ENCODE measurements around the gene PACS2. TPM values are rescaled to one million over a fixed set of nuclear protein-coding genes. Genes with fewer than 3 reads are reported as not detected.

Gene PACS2
- total and polyA plus RNA-seq, 2 experiments from 2014 or later = 41.1 to 54.5 TPM

DNA sequence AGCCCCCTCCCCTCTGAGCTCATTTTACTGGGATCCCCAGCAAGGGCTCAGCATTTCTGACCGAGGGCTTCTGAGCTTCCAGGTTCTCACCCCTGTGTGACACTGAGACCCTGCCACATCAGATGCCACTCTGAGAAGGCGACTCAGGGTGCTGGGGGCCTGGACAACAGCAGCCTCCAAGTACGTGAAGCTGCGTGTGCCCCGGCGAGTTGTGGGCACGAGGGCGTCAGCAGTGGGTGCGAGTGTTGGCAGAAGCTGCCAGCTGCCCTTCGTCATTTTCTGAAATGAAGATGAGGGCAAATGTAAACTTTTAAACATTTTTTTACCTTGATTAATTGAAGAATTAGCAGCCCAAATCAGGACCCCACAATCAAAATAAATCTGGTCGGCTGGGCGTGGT, 51.1 kb downstream of the PACS2 start:
- TF ChIP-seq EZH2phosphoT487 (IDR thresholded peaks at IDR 0.05; ENCODE audit: low read depth, severe bottlenecking, unreplicated experiment) = no peak
- TF ChIP-seq EZH2 (IDR thresholded peaks at IDR 0.05; ENCODE audit: borderline replicate concordance) = no peak
- TF ChIP-seq, protein P1, sequence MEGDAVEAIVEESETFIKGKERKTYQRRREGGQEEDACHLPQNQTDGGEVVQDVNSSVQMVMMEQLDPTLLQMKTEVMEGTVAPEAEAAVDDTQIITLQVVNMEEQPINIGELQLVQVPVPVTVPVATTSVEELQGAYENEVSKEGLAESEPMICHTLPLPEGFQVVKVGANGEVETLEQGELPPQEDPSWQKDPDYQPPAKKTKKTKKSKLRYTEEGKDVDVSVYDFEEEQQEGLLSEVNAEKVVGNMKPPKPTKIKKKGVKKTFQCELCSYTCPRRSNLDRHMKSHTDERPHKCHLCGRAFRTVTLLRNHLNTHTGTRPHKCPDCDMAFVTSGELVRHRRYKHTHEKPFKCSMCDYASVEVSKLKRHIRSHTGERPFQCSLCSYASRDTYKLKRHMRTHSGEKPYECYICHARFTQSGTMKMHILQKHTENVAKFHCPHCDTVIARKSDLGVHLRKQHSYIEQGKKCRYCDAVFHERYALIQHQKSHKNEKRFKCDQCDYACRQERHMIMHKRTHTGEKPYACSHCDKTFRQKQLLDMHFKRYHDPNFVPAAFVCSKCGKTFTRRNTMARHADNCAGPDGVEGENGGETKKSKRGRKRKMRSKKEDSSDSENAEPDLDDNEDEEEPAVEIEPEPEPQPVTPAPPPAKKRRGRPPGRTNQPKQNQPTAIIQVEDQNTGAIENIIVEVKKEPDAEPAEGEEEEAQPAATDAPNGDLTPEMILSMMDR (IDR thresholded peaks at IDR 0.05; ENCODE audit: poor library complexity) = no peak
- no peaks in the 10 kb centered on the region for H3K36me3 ChIP-seq (replicated peaks; ENCODE audit: insufficient read depth, low read depth)
- H3K79me2 ChIP-seq = no peaks in the 10 kb centered on the region
- no peaks in the 10 kb centered on the region for H4K20me1 ChIP-seq (ENCODE audit: insufficient read depth, poor library complexity, severe bottlenecking)
- H3K4me2 ChIP-seq = no peak overlapping the region
- DNase-seq (ENCODE audit: low spot score) = no peak
- no peaks in the 10 kb centered on the region for H3K4me1 ChIP-seq (ENCODE audit: insufficient read depth)
- no peak overlapping the region for H2AFZ ChIP-seq
- H3K27ac ChIP-seq = no peak overlapping the region
- 100% methylated on average over 12 of the region's 12 CpGs for WGBS (ENCODE audit: low lambda C conversion rate, missing lambda C conversion rate)
- no peaks in the 10 kb centered on the region for H3K27me3 ChIP-seq
- H3K9me3 ChIP-seq (ENCODE audit: low read depth) = no peaks in the 10 kb centered on the region
- H3K4me3 ChIP-seq = no peak overlapping the region
- H3K9me2 ChIP-seq (replicated peaks; ENCODE audit: insufficient read depth) = no peaks in the 10 kb centered on the region

DNA sequence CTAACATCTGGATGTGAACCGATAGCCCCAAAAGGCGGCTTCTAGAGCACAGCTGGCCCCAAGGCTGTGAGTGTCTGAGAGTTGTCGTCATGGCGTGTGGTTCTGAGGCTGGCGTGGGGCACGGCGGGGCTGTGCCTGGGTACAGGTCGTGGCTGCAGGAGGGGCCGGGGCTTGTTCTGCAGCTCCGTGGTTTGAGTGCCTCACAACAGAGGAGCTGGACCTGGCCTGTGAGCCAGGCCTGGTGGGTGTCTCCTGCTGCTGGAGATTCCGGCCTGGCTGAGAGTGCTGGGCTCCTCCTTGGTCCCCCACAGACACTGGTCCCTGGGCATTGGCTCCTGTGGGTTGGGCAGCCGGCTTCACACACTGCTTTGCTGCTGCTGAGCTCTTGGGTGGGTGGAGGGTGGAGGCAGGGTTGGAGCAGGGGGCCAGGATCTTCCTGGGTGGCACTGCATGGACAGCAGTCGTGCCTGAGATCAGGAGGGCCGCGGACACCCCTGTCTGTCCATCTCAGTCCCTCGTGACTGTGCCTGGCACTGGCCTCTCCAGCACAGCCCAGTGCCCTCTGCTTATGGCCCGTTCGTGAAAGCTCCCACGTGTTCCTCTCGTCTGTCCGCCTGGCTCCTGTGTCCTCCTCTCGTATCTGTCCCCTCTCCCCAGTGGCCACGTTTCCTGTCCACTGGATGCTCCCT, 52.0 kb downstream of the PACS2 start:
- Histone ChIP-seq H4K20me1 (ENCODE audit: insufficient read depth, poor library complexity, severe bottlenecking) (no peaks in the 10 kb centered on the region), H3K9me3 (ENCODE audit: low read depth) (no peaks in the 10 kb centered on the region), H3K27ac (no peak overlapping the region), H3K79me2 (no peaks in the 10 kb centered on the region), H2AFZ (no peak overlapping the region), H3K4me3 (no peak overlapping the region), H3K9me2 (replicated peaks; ENCODE audit: insufficient read depth) (no peaks in the 10 kb centered on the region), H3K4me1 (ENCODE audit: insufficient read depth) (no peaks in the 10 kb centered on the region), H3K4me2 (no peak overlapping the region), H3K27me3 (no peaks in the 10 kb centered on the region), H3K36me3 (replicated peaks; ENCODE audit: insufficient read depth, low read depth) (no peaks in the 10 kb centered on the region)
- 93% methylated on average over 20 of the region's 23 CpGs for WGBS (ENCODE audit: low lambda C conversion rate, missing lambda C conversion rate)
- TF ChIP-seq, protein P1 (IDR thresholded peaks at IDR 0.05; ENCODE audit: poor library complexity) = no peak
- DNase-seq (ENCODE audit: low spot score) = no peak

DNA sequence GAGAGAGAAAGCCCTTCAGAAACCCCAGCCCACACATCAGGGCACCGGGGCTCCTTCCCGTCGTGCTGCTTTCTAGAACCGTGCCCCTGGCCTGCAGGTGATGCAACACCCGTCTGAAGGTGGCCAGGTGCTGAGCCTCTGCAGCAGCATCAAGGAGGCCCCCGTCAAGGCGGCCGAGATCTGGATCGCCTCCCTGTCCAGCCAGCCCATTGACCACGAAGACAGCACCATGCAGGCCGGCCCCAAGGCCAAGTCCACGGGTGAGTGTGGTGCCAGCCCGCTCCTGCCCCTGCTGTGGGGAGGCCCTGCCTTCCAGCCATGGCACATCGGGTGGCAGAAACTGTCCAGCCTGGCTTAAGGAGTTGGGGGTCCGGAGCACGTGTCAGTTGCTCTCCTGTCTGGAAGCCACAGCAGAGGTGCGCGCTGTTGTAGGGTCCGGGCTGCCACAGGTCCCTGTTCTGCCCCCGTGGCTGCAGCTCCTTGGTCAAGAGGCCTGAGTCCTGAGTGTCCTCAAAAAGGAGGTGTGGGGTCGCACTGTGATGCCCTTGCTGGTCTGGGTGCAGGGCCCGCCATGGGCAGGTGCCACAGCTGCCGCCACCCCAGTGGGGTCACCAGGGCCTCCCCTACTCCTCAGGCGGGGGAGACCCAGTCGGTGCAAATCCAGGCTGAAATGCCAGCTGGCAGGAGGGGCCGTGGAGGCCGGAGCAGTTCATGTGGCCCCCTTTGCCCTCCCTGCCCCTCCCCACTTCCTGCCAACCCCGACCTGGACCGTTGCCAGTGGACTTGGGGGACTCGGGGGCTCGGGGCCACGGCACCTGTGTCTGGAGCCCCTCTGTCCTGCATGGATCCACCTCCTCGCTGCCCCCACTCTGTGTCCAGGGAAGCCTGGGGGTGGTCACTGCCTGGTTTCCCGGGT, 52.8 kb downstream of the PACS2 start:
- WGBS (ENCODE audit: low lambda C conversion rate, missing lambda C conversion rate) = 96% methylated on average over 31 of the region's 34 CpGs
- no peaks in the 10 kb centered on the region for H3K27me3 ChIP-seq
- H3K79me2 ChIP-seq = no peaks in the 10 kb centered on the region
- no peaks in the 10 kb centered on the region for H3K4me1 ChIP-seq (ENCODE audit: insufficient read depth)
- H3K27ac ChIP-seq = no peak overlapping the region
- TF ChIP-seq, protein P1 (IDR thresholded peaks at IDR 0.05; ENCODE audit: poor library complexity) = no peak
- no peak for TF ChIP-seq EZH2 (IDR thresholded peaks at IDR 0.05; ENCODE audit: borderline replicate concordance)
- TF ChIP-seq EZH2phosphoT487 (IDR thresholded peaks at IDR 0.05; ENCODE audit: low read depth, severe bottlenecking, unreplicated experiment) = no peak
- no peaks in the 10 kb centered on the region for H3K36me3 ChIP-seq (replicated peaks; ENCODE audit: insufficient read depth, low read depth)
- no peak overlapping the region for H3K4me2 ChIP-seq
- H3K9me3 ChIP-seq (ENCODE audit: low read depth) = no peaks in the 10 kb centered on the region
- H2AFZ ChIP-seq = no peak overlapping the region
- H3K4me3 ChIP-seq = no peak overlapping the region
- no peaks in the 10 kb centered on the region for H4K20me1 ChIP-seq (ENCODE audit: insufficient read depth, poor library complexity, severe bottlenecking)
- no peaks in the 10 kb centered on the region for H3K9me2 ChIP-seq (replicated peaks; ENCODE audit: insufficient read depth)
- no peak for DNase-seq (ENCODE audit: low spot score)
